RCC 7860 (cell line): Measurements from ENCODE around the gene HPCAL1.

Source experiments
- DNase-seq: peaks from one replicate; pipeline ENCODE4 v3.0.0-alpha.2; 2015; ENCODE audit warnings: low spot score
- FAIRE-seq: peaks from 2 replicates; lab custom pipeline; 2012; peaks lifted over from hg19 to GRCh38; lab: Jason Lieb, UNC

Gene HPCAL1

DNA sequence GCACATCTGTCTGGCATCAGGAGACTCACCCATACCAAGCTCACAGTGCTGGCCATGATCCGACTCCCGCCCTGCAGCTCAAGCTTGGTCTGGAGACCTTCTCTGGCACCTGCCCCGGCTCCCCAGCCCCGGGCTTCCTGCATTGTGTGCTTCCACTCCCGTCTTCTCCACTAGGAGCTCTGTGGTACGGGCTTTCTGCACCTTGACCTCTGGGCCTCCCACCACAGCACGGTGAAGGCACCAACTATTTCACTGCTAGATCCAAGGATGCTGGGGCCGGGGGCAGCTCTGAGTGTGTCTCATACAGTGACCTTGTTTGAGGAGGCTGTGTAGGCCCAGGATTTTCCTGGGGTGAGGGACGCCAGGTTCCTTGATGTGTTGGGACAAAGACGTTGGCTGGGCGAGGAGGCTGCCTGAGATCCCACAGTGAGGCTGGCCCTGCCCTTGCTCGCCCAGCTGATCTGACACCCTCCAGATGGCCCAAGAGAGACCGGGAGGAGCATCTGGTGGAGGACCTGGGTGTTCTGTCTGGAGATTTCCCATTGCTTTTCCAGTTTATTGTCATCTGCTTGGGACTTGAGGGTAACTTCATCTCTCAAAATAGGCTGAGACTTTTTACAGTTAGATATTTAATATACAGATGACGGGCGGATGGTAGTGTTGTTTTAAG, 64.0 kb downstream of the HPCAL1 start:
- no peak for FAIRE-seq
- DNase-seq: no peak

DNA sequence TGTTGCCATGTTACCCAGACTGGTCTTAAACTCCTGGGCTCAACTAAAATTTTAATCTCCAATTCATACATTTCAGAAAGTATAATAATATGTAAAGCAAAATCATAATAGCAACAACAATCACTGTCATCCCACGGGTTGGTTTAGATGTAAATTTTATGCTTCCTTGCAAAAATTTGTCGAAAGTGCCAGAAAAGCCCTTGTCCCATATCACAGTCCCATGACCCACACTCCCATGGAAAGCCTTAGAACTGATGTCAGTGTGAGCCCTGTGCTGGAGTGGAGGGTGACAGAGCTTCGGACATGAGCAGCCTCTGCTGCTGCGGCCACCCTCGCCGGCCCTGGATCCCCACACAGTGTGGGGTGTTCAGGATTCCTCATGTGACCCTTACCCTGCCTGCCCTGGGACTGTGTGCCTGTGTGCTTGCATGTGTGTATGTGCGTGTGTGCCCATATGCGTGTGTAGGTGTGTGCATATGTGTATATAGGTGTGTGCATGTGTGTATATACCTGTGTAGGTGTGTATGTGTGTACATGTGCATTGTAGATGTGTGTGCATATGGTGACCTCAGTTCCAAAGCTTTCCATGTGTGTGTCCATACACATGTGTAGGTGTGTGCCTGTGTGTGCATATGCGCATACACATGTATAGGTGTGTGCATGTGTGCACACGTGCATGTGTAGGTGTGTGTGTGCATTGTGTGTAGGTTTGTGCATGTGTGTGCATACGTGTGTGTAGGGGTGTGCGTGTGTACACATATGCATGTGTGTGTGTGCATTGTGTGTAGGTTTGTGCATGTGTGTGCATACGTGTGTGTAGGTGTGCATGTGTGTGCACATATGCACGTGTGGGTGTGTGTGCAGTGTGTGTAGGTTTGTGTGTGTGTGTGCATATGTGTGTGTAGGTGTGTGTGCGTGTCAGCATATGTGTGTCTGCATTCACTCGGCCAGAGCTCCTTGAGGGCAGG, 65.1 kb downstream of the HPCAL1 start:
- DNase-seq: no peak
- FAIRE-seq: no peak

DNA sequence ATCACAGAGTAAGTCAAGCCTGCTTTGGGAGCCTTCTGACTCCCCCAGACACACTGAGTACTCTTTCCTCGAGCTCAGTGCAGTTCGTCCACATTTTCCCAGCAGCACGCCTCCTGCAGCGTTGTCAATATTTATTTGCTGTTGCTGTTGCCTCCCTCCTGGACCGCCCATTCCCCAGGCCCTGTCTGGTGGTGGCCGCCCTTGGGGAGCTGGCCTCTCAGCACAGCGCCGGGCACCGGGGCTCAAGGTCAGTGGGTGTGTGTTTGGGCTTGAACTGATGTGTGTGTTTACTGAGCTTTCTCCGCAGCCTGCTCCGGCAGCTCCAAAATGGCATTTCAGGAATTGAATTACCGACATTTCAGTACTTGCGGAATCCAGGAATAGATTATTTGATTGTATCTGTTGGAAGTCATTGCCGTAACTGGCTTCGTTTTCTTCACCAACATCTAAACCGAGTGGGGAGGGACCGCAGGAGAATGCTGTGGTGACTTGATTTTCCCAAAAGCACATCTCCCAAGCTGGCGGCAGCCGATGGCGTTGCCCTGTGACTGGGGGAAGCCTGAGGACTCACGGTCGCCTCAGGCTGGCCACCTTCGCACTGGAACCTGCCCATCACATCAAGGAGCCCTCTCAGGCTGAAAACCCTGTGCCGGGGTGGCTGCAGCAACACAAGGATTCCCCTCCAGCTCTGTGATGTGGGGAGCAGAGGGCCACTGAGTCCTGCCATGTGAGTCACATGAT, 66.0 kb downstream of the HPCAL1 start:
- FAIRE-seq (no peak), DNase-seq (no peak)

DNA sequence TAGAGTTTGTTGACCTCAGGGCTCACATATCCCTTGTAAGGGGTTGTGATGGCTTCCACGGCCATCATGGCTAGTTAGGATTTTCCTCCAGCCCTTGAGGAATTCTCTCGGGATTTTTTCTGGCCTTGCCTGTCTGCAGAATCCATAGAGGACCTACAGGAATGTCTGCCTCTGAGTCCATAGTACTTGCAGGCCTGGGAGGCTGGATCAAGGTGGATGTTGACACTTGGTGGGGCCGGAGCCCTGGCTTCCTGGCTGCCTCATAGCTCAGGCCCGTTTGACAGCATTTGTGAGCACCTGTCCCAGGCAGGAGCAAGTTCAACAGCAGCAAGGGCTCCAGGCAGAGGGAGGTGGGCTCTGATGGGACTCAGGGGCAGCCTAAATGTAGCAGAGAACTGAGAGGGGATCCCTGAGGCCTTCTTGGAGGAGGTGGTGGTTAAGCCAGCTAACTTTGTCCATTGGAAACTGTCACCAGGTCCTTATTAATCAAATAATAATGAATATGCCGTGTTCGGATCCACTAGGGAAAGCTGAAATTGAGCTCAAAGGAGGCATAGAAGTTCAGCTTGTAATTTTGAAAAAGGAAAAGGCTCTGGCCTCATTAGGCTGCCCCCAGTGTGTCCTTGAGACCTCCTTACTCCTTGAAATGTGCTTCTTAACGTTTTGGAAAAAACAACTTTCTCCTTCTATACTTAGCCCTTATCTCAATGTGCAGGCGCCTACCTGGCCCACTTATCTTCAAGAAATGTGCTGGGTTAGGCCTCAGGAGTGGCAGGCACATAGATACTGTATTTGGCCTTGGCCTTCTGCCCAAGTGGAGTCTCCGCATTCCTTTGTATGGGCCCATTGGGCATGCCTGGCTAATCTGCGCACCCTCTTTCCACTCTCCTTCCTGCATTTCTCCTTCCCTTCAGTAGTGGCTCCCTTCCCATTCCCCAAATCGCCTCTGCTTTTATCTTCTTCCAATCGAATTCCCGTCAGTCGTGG, 66.9 kb downstream of the HPCAL1 start:
- DNase-seq: no peak
- no peak for FAIRE-seq

DNA sequence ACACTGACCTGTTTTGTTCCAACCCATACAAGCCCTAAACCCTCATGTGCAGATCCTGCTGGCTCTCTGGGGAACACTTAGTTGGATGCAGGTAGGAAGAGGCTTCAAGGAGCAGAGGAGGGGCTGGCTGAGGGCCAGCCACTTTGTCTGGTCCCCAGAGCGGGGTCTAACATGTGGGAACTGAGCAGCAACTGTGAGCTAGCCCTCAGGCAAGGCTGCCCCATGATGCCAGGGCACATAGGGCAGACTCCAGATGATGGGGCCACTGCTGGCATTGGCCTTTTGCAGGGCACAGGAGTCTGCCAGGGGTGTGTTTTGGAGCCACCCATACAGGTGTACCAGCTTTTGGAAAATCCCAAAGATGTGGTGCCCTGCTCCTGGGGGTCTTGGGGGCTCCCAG, 67.7 kb downstream of the HPCAL1 start:
- FAIRE-seq (no peak), DNase-seq (no peak)

DNA sequence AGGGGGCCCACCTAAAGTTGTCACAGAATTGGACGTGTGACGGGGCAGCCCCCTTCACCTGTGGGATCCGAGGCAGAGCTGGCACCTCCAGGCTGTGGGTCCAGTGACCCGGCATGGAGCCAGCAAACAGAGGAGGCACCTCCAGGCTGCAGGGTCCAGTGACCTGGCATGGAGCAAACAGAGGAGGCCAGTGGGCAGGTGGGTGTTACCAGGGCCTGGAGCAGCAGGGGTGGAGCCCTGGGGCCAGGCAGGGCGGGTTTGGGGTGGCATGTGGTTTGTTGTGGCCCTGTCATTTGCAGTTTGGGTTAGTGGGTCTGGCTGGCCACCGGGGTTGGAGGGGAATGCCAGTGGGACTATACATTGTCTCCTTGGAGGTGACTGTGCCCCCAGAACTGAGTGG, 68.2 kb downstream of the HPCAL1 start:
- DNase-seq (no peak), FAIRE-seq (no peak)

DNA sequence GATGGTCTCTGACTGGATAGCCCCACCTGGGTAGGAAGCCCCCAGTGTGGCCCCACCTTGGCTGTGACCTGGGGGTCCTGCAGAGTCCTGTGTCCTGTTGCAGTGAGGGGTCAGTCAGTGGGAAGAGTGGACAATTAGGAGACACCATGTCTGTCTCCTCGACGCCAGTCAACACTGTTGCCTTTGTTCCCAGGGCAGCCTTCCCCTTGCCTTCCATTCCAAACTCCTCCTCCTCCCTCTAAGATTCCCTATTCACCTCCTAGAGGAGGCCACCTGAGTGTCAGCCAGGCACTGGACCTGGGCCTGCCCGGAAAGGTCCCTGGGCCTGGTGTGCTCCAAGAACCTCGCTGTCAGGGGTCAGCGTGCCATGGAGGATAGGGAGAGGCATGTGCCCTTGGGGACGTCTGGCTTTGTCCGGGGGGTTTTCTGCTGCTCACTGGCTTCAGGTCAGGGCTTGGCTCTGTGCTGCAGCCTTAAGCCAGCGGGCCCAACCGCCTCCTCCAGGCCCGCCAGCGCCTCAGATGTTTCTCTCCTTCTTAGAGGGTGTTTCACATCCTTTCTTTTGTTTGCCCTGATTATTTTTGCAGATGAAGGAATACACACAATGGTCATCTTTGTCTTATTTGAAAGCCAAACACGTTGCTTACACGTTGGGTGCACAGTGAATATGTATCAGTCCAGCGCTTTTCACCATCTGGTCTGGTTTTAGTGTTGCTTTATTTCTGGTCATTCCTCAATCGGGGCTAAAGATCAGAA, 68.9 kb downstream of the HPCAL1 start:
- no peak for FAIRE-seq

DNA sequence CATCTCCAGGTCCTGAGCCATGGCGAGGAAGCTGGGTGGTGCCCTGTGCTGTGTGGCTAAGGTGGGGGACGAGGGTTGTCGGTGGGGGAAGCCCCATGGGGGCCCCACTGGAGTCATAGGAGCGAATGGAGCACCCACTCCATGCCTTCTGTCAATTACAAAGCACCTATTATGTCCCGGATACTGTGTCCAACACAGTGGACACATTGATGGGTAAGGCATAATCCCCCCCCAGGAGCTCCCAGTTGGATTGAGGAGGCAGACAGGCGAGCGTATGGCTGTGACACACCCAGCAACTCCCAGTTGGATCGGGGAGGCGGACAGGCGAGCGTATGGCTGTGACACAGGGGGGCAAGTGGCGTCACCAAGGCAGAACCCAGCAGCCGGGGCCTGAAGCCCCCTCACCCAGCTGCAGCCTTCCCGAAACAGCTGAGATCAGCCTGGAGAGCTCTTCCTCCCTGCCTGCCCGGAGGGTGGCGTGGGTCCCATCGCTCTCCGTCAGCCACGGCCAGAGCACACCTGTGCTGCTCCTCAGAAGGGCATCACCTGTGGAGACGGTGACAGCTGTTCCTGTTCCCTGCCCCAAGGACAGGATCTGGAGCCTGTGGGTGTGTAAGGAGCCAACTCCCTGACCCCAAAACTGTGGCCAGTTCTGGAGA, 69.6 kb downstream of the HPCAL1 start:
- FAIRE-seq (no peak), DNase-seq (no peak)

More for the DNA sequence above, 68.9 kb downstream of the HPCAL1 start:
- no peak for DNase-seq

DNA sequence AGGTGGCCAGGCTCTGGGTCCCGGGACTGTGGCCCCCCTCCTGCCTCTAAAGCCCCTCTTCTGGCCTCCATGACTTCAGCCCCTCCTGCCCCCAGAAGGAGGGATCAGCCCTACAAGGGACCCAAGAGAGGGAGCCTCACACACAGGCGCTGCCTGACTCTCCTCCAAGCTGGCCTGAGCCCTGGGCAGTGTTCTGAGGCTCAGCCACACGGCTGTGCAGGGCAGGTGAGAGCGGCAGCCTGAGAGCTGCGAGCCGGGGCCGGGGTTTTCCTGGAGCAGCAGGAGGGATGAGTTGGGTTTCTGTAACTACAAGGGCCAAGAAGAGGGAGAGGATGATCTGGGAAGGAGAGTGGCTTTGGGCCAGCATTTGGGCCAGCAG, 70.1 kb downstream of the HPCAL1 start:
- DNase-seq (no peak), FAIRE-seq (no peak)

DNA sequence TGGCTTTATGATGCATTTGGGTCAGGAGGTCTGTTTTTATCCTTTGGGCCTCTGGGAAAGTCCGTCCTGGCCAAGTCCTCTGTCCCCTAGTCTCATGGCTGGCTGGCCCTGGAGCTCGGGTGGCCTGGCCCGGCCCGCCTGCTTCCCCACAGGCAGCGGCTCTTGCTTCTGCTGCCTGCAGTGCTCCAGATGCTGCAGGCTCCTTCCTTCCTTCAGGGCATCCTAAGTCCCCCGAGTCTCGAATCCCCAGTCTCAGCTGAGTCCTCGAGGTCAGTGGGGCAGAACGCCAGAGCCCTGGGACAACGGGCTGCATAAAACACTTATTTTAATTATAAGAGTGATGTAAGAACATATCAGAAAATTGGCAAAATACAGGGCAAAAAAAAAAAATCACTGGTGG, 71.2 kb downstream of the HPCAL1 start:
- DNase-seq: no peak
- no peak for FAIRE-seq

DNA sequence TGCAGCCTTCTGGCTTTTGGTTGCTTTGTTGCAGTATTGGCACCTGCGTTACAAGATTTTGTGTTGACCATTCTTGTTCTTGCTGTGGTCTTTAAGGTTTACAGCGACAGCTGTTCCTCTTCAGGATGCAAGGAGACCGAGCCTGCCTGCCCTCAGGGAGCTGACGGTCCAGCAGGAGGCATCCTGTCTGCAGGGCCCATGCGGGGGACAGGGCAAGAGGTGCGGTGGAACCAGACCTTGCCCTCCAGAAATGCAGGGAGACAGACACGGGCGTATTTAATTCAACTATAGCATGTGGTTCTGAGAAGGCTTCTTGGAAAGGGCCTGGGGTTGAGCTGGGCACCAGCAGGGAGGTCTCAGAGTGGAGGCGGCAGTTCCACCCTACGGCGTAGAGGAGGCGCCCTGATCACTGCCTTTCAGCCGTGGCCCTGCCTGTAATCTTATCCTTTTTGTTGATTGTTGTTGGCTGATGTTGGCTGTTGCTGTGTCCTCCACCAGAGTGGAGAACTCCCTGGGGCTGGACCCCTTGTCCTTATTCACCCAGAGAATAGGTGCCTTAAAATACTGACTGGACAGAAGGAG, 71.7 kb downstream of the HPCAL1 start:
- no peak for DNase-seq

DNA sequence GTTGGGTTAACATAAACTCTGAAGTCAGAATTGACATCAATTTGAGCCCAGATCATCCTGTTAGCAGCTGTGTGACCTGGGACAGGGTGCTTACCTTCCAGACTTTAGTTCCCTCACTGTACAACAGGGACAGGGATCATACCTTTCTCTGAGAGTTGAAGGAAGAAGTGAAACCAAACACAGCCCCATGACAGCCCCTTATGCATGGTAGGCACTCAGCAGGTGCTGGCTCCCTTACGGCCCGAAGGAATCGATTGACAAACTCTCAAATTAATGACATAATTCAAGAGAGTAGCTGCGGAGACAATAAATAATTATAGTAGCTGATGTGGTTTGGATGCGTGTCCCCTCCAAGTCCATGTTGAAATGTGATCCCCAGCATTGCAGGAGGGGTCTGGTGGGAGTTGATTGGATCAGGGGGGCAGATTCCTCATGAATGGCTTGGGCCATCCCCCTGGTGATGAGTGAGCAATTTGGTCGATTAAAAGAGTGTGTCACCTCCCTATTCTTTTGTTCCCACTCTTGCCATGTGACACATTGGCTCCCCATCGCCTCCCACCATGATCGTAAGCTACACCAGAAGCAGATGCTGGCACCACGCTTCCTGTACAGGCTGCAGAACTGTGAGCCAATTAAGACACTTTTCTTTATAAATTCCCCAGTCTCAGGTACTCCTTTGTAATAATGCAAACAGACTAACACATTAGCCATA, 73.0 kb downstream of the HPCAL1 start:
- DNase-seq: no peak
- FAIRE-seq: no peak

More for the DNA sequence above, 71.7 kb downstream of the HPCAL1 start:
- FAIRE-seq: no peak

DNA sequence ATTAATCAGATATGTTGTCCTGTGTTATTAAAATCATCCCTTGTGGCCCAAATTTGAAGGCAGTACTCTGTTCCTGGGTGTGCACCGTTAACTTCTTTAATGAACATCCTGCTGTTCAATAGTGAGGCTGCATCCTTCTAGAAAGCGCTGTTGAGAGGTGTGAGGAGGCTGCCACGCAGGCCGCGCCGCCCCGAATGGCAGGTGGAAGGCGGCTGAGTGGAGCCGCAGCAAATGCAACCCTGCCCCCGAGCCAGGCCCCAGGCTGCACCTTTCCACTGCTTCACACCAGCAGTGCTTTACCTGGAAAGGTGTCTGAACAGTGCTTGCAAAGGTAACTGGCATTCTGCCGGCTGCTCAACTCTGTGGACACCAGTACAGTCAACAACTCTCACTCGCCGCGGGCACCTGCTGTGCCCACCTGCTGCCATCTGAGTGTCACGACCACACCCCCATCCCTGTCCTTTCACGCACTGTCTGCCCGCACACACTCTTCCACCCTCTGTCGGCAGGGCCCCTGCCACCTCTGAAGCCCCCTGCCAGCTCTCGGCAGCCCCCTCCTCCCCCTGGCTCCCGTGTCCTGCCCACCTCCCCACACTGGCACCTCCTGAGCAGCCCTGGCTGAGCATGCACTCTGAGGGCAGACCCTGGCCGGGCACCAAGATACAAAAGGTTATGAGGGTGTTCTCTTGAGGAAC, 74.5 kb downstream of the HPCAL1 start:
- DNase-seq (no peak), FAIRE-seq (no peak)

DNA sequence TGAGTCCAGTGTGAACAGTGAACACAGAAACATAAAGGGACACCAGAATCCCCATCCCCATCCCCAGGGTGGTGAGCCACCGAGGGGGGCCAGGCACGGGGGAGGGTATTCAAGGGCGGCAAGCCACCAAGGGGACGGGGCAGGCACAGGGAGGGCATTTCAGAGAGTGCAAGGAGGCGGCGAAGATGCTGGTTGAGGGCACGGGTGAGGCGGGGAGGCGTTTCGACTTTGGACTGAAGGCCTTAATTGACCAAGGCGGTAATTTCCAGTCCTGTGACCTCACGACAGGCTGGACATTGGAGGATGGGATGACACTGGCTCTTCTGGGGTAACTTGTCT, 75.0 kb downstream of the HPCAL1 start:
- FAIRE-seq: no peak

DNA sequence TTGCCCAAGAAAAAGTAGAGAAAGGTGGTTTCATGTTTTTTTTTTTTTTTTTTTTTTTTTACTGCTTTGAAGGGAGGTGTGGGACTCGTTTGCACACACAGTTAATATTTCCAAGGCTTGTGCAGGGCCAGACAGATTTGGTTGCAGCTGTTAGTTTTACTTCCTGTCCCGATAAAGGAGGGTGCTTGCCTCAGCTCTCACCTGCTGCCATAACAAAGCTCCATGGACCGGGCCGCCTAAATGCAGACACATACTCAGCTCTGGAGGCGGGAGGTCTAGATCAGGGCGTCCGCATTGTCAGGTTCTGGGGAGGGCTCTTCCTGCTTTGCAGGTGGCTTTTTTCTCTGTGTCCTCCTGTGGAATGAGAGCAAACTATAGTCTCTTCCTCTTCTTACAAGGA, 75.5 kb downstream of the HPCAL1 start:
- FAIRE-seq (no peak), DNase-seq (no peak)

More for the DNA sequence above, 75.0 kb downstream of the HPCAL1 start:
- DNase-seq: no peak

DNA sequence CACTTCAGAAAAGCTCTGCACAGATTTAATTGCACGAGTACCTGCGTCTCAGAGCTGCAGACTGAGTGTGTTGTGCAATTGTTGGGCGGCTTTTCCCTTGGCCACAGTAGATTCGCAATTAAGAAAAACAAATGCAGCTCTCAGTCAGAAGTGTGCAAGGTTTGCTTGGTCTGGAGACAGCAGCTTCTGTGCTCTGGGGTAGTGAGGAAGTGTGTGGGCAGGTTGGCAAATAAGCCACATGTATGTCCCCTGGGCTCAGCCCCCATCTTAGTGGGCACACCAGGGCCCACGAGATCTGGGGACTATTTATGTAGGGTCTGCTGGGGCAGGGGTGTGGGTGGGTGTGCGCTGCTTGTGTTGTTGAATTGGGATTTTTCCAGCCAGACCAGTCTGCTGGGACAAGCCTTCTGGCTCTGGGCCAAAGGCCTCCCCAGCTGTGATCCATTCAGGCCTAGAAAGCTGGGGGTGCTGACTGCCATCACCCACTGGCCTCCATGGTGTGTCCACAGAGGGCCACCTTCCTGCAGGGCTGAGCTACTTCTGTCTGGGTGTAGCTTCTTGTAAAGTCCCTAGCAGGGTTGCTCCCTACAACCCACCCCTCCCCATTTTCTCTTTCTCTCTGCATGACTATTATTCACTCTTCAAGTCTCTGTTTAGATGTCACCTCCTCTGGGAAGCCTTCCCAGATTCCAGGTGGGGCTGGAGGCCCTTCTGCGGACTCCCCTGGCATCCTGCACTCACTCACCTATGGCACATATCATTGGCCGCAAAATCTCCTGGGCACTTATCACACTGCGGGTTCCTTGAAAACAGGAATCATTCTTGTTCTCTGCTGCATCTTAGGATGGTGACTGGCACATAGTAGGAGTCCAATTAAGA, 77.6 kb downstream of the HPCAL1 start:
- FAIRE-seq: no peak
- no peak for DNase-seq

DNA sequence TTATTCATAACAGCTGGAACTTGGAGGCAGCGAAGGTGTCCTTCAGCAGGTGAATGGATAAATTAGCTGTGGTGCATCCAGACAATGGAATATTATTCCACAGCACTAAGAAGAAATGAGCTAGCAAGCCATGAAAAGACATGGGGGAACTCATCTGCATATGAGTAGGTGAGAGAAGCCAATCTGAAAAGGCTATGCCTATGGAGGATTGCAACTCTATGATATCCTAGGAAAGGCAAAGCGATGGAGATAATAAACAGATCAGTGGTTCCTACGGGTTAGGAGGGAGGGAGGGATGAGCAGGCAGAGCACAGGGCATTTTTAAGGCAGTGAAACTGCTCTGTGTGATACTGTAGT, 79.3 kb downstream of the HPCAL1 start:
- FAIRE-seq: no peak
- no peak for DNase-seq
